Loucy (cell line): ENCODE results near the gene BEST4.
"Not testable (repeated sequence)": the region's sequence is repeated elsewhere in the genome, so short reads cannot be mapped to it uniquely, and the experiment has no call there.

Experiments
- EZH2phosphoT487 ChIP-seq: fragments of 200-600 bp; IDR thresholded peaks from 2 replicates; pipeline ENCODE4 v1.6.1; 2018; ENCODE audit warnings: antibody characterized with exemption, mild to moderate bottlenecking, moderate library complexity, borderline replicate concordance
- TF ChIP-seq, protein P1 (sequence below): fragments of 200-600 bp; sonication (generic); conservative IDR thresholded peaks from 2 replicates; pipeline ENCODE4 v1.5.1; 2014; ENCODE audit warnings: mild to moderate bottlenecking, antibody characterized with exemption, low read length

DNA sequence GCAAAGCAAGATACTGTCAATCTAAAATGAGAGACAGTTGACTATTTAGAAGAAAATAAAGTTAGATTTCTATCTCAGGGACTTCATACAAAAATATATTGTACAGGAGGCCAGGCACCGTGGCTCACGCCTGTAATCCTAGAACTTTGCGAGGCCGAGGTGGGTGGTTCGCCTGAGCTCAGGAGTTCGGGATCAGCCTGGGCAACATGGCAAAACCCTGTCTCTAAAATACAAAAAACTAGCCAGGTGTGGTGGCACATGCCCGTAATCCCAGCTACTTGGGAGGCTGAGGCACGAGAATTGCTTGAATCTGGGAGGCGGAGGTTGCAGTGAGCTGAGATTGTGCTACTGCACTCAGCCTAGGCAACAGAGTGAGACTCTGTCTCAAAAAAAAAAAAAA is 28.0 kb upstream of the BEST4 start:
- TF ChIP-seq, protein P1, sequence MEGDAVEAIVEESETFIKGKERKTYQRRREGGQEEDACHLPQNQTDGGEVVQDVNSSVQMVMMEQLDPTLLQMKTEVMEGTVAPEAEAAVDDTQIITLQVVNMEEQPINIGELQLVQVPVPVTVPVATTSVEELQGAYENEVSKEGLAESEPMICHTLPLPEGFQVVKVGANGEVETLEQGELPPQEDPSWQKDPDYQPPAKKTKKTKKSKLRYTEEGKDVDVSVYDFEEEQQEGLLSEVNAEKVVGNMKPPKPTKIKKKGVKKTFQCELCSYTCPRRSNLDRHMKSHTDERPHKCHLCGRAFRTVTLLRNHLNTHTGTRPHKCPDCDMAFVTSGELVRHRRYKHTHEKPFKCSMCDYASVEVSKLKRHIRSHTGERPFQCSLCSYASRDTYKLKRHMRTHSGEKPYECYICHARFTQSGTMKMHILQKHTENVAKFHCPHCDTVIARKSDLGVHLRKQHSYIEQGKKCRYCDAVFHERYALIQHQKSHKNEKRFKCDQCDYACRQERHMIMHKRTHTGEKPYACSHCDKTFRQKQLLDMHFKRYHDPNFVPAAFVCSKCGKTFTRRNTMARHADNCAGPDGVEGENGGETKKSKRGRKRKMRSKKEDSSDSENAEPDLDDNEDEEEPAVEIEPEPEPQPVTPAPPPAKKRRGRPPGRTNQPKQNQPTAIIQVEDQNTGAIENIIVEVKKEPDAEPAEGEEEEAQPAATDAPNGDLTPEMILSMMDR = not testable (repeated sequence)
- not testable (repeated sequence) for TF ChIP-seq EZH2phosphoT487
